IMR-90 (cell line): ENCODE measurements around the gene TBRG4. TPM values are rescaled to one million over a fixed set of nuclear protein-coding genes. Genes with fewer than 3 reads are reported as not detected.

Experiments
- ATAC-seq: fragments of 200-7000 bp; cut with Tn5 transposase; 2 replicates; pipeline ENCODE4 v1.9.1; 2020; ENCODE audit warnings: low read depth, mild to moderate bottlenecking, moderate library complexity
- BruUV-seq: library from RNA; stranded (reverse); fragments of 400-500 nt; replicated peaks from 2 replicates; lab custom pipeline; 2021; lab: Mats Ljungman, UMichigan
- CTCF ChIA-PET: fragments of 300-600 bp; formaldehyde crosslinking; extraction: SDS; loops from one replicate; lab custom pipeline; 2021; ENCODE audit warnings: antibody characterized with exemption; lab: Yijun Ruan, JAX
- POLR2A ChIA-PET: fragments of 300-600 bp; sonication (Branson Sonifier 250); formaldehyde crosslinking; loops from one replicate; lab custom pipeline; 2022; ENCODE audit warnings: antibody characterized with exemption; ENCODE audit not compliant: unreplicated experiment; lab: Charles Lee
- DNase-seq: peaks from one replicate; pipeline ENCODE4 v3.0.0; 2013
- H2AFZ ChIP-seq: replicated peaks from 2 replicates; pipeline ENCODE3; 2013; ENCODE audit warnings: low read length, mild to moderate bottlenecking; ENCODE audit not compliant: poor library complexity
- H2AK5ac ChIP-seq: 2 replicates; pipeline ENCODE4 v1.6.1; 2013; ENCODE audit warnings: low read depth, low read length, inconsistent platforms
- H2AK9ac ChIP-seq: replicated peaks from 2 replicates; pipeline ENCODE3; 2013; ENCODE audit warnings: mild to moderate bottlenecking, low read depth, low read length, moderate library complexity; ENCODE audit not compliant: poor library complexity
- H2BK120ac ChIP-seq: 2 replicates; pipeline ENCODE4 v1.6.1; 2013; ENCODE audit warnings: low read depth, low read length, inconsistent platforms
- H2BK15ac ChIP-seq: 3 replicates; pipeline ENCODE4 v1.6.1; 2013; ENCODE audit warnings: low read depth, low read length, inconsistent platforms
- H2BK20ac ChIP-seq: 2 replicates; pipeline ENCODE4 v1.6.1; 2013; ENCODE audit warnings: low read depth, mild to moderate bottlenecking, inconsistent platforms, low read length, moderate library complexity
- H2BK5ac ChIP-seq: 2 replicates; pipeline ENCODE4 v1.6.1; 2013; ENCODE audit warnings: mild to moderate bottlenecking, low read depth, low read length, inconsistent platforms; ENCODE audit not compliant: poor library complexity, severe bottlenecking
- H3K14ac ChIP-seq: replicated peaks from 2 replicates; pipeline ENCODE4 v1.6.1; 2013; ENCODE audit warnings: low read depth, low read length, inconsistent platforms
- H3K18ac ChIP-seq: 2 replicates; pipeline ENCODE4 v1.6.1; 2013; ENCODE audit warnings: low read depth, low read length, control low read depth
- H3K23ac ChIP-seq: 2 replicates; pipeline ENCODE4 v1.6.1; 2013; ENCODE audit warnings: low read depth, low read length, inconsistent platforms
- H3K27ac ChIP-seq: 2 replicates; pipeline ENCODE4 v1.5.1; 2013; ENCODE audit warnings: mild to moderate bottlenecking, control low read depth, low read length; ENCODE audit not compliant: insufficient read depth
- H3K27me3 ChIP-seq: 2 replicates; pipeline ENCODE4 v1.6.1; 2013; ENCODE audit warnings: low read length; ENCODE audit not compliant: control insufficient read depth, insufficient read depth
- H3K36me3 ChIP-seq: 2 replicates; pipeline ENCODE4 v1.6.1; 2013; ENCODE audit warnings: low read length, mixed read lengths; ENCODE audit not compliant: control insufficient read depth, insufficient read depth
- H3K4ac ChIP-seq: 2 replicates; pipeline ENCODE4 v1.6.1; 2013; ENCODE audit warnings: low read depth, low read length, inconsistent platforms
- H3K4me1 ChIP-seq: 2 replicates; pipeline ENCODE4 v1.6.1; 2013; ENCODE audit warnings: low read length, mixed read lengths; ENCODE audit not compliant: control insufficient read depth, insufficient read depth
- H3K4me2 ChIP-seq: 2 replicates; pipeline ENCODE4 v1.6.1; 2013; ENCODE audit warnings: low read depth, mild to moderate bottlenecking, control low read depth, low read length, moderate library complexity
- H3K4me3 ChIP-seq: 2 replicates; pipeline ENCODE4 v1.5.1; 2013; ENCODE audit warnings: low read depth, mild to moderate bottlenecking, control low read depth, low read length, moderate library complexity; ENCODE audit not compliant: insufficient read depth
- H3K56ac ChIP-seq: 2 replicates; pipeline ENCODE4 v1.6.1; 2013; ENCODE audit warnings: low read length, inconsistent platforms; ENCODE audit not compliant: insufficient read depth; ENCODE audit errors: extremely low read depth
- H3K79me1 ChIP-seq, 2 experiments: 2 replicates each; pipeline ENCODE4 v1.6.1; 2013; ENCODE audit warnings: low read length in 2 of 2, inconsistent platforms in 1 of 2, low read depth in 1 of 2
- H3K9ac ChIP-seq: 2 replicates; pipeline ENCODE4 v1.6.1; 2013; ENCODE audit warnings: low read depth, low read length, control low read depth
- H3K9me1 ChIP-seq: 2 replicates; pipeline ENCODE4 v1.6.1; 2013; ENCODE audit warnings: low read length, inconsistent platforms; ENCODE audit not compliant: insufficient read depth
- H3K9me3 ChIP-seq: 2 replicates; pipeline ENCODE4 v1.6.1; 2013; ENCODE audit warnings: low read length; ENCODE audit not compliant: control insufficient read depth, insufficient read depth
- H4K20me1 ChIP-seq: 2 replicates; pipeline ENCODE4 v1.6.1; 2013; ENCODE audit warnings: low read length, inconsistent platforms; ENCODE audit not compliant: insufficient read depth
- H4K5ac ChIP-seq: 2 replicates; pipeline ENCODE4 v1.6.1; 2013; ENCODE audit warnings: mild to moderate bottlenecking, low read depth, low read length, control low read depth
- H4K8ac ChIP-seq, 2 experiments: 2 replicates each; pipeline ENCODE4 v1.6.1; 2013; ENCODE audit warnings: low read depth in 2 of 2, low read length in 2 of 2, control low read depth in 1 of 2, inconsistent platforms in 1 of 2
- H4K91ac ChIP-seq: 2 replicates; pipeline ENCODE4 v1.6.1; 2013; ENCODE audit warnings: low read depth, low read length, inconsistent platforms; ENCODE audit not compliant: insufficient read depth
- BHLHE40 ChIP-seq: fragments of 150-350 bp; IDR thresholded peaks from 2 replicates; pipeline ENCODE4 v1.6.1; 2016; ENCODE audit warnings: mild to moderate bottlenecking, low read depth, low read length
- CEBPB ChIP-seq: IDR thresholded peaks from 2 replicates; pipeline ENCODE4 v1.6.1; 2012; ENCODE audit warnings: low read depth, low read length, improper control_type of control experiment
- CHD1 ChIP-seq: IDR thresholded peaks from 2 replicates; pipeline ENCODE4 v1.6.1; 2012; ENCODE audit warnings: low read depth, low read length, improper control_type of control experiment
- ELK1 ChIP-seq: fragments of 150-350 bp; IDR thresholded peaks from 2 replicates; pipeline ENCODE4 v1.6.1; 2016; ENCODE audit warnings: low read depth, mild to moderate bottlenecking, low read length, moderate library complexity, borderline replicate concordance
- FOS ChIP-seq: fragments of 150-350 bp; IDR thresholded peaks from 2 replicates; pipeline ENCODE4 v1.6.1; 2016; ENCODE audit warnings: low read depth, low read length
- MAFK ChIP-seq: IDR thresholded peaks from 2 replicates; pipeline ENCODE4 v1.6.1; 2012; ENCODE audit warnings: low read depth, low read length, improper control_type of control experiment
- MXI1 ChIP-seq: IDR thresholded peaks from 2 replicates; pipeline ENCODE4 v1.6.1; 2012; ENCODE audit warnings: low read depth, mild to moderate bottlenecking, low read length, moderate library complexity, borderline replicate concordance
- NFE2L2 ChIP-seq: fragments of 150-350 bp; IDR thresholded peaks from 2 replicates; pipeline ENCODE4 v1.6.1; 2016; ENCODE audit warnings: low read depth, mild to moderate bottlenecking, low read length
- POLR2A ChIP-seq: IDR thresholded peaks from 2 replicates; pipeline ENCODE4 v1.6.1; 2012; ENCODE audit warnings: mild to moderate bottlenecking, low read depth, low read length
- RAD21 ChIP-seq: IDR thresholded peaks from 2 replicates; pipeline ENCODE4 v1.6.1; 2012; ENCODE audit warnings: low read length, improper control_type of control experiment
- RCOR1 ChIP-seq: IDR thresholded peaks from 2 replicates; pipeline ENCODE4 v1.6.1; 2012; ENCODE audit warnings: mild to moderate bottlenecking, low read length, improper control_type of control experiment; ENCODE audit not compliant: insufficient replicate concordance
- RFX5 ChIP-seq: IDR thresholded peaks from 2 replicates; pipeline ENCODE4 v1.8.0; 2012; ENCODE audit warnings: low read depth, mild to moderate bottlenecking, low read length, moderate library complexity
- SMC3 ChIP-seq: fragments of 150-350 bp; IDR thresholded peaks from 2 replicates; pipeline ENCODE4 v1.6.1; 2016; ENCODE audit warnings: low read depth, mild to moderate bottlenecking, antibody characterized with exemption, low read length, moderate library complexity
- WGBS, 2 experiments: methylation state at CpG; one replicate each; pipeline versions ENCODE4 v1.1.5 to v1.1.7; 2013; ENCODE audit warnings: missing lambda C conversion rate in 2 of 2; ENCODE audit not compliant: insufficient read length in 1 of 2; ENCODE audit errors: extremely low coverage in 2 of 2; 5-methylcytosine and 5-hydroxymethylcytosine counted together
- dilution Hi-C: fragments of 300-500 bp; cut with HindIII; formaldehyde crosslinking; loops from one replicate; pipeline ENCODE4 v1.14.3; 2018; ENCODE audit warnings: low sequenced_read_pairs; ENCODE audit not compliant: unreplicated experiment
- in situ Hi-C: fragments of 300-500 bp; cut with MboI; formaldehyde crosslinking; loops from 3 replicates; pipeline ENCODE4 v1.14.3; 2019; ENCODE audit warnings: low sequenced_read_pairs, inconsistent platforms, mixed read lengths
- intact Hi-C: fragments of 100-400 bp; cut with micrococcal nuclease; formaldehyde crosslinking; loops from 2 replicates; pipeline ENCODE4 v1.10.0; 2022
- polyA plus RNA-seq, 3 experiments: library from polyadenylated mRNA; depleted of rRNA; stranded (reverse); fragments of >200 nt; gene quantifications; 2 replicates each; pipeline ENCODE4 v1.2.3, GENCODE V29; 2012; ENCODE audit warnings: low replicate concordance in 1 of 3
- total RNA-seq: library from RNA; depleted of rRNA; stranded (reverse); fragments of >200 nt; gene quantifications from 2 replicates; pipeline ENCODE4 v1.2.3, GENCODE V29; 2012
- TF ChIP-seq, protein P1 (sequence below): fragments of 150-350 bp; IDR thresholded peaks from 2 replicates; pipeline ENCODE4 v1.6.1; 2017; ENCODE audit warnings: mild to moderate bottlenecking, antibody characterized with exemption, low read length, low read depth
- TF ChIP-seq, protein P2 (sequence below): conservative IDR thresholded peaks from 2 replicates; pipeline ENCODE4 v1.5.1; 2012; ENCODE audit warnings: mild to moderate bottlenecking, low read depth, low read length, improper control_type of control experiment

Gene TBRG4
- total and polyA plus RNA-seq, 2 of the 4 experiments (the other 2 are of a cell fraction): 71.6 to 77.6 TPM

GRCh38 chr7:45122975-45123860 lies 11.7 kb upstream of the TBRG4 start:
- POLR2A ChIA-PET: no interaction called here
- Histone ChIP-seq H3K56ac (no peak overlapping the region), H3K4me1 (no peaks in the 10 kb centered on the region), H3K4ac (no peak overlapping the region), H3K4me2 (no peak overlapping the region), H2BK20ac (no peak overlapping the region), H3K9ac (no peak overlapping the region), H3K79me1 (no peaks in the 10 kb centered on the region), H2AK9ac (no peak overlapping the region), H4K91ac (no peak overlapping the region), H2BK120ac (no peak overlapping the region), H4K20me1 (no peaks in the 10 kb centered on the region), H3K4me3 (no peak overlapping the region), H2AFZ (peak overlapping the region; percentile 32), H3K23ac (no peak overlapping the region), H3K14ac (no peak overlapping the region), H4K8ac (no peak overlapping the region), H4K5ac (no peak overlapping the region), H3K27ac (no peak overlapping the region), H2BK5ac (no peak overlapping the region), H3K18ac (no peak overlapping the region), H3K9me1 (no peaks in the 10 kb centered on the region), H3K9me3 (no peaks in the 10 kb centered on the region), H3K36me3 (no peaks in the 10 kb centered on the region), H2AK5ac (no peak overlapping the region), H2BK15ac (no peak overlapping the region), H3K27me3 (peaks cover 15% of the 10 kb centered on the region)
- CTCF ChIA-PET: no interaction called here
- no TSS peak for BruUV-seq
- dilution Hi-C loops (no loop called here), intact Hi-C loops (no loop called here), in situ Hi-C loops (no loop called here)
- 78% methylated on average over 7 of the region's 16 CpGs; no CpG with 5 or more reads in 1 of the 2 experiments for WGBS, 2 experiments
- DNase-seq: no peak
- no peak for ATAC-seq
- TF ChIP-seq MAFK: no peak
- TF ChIP-seq, protein P1, sequence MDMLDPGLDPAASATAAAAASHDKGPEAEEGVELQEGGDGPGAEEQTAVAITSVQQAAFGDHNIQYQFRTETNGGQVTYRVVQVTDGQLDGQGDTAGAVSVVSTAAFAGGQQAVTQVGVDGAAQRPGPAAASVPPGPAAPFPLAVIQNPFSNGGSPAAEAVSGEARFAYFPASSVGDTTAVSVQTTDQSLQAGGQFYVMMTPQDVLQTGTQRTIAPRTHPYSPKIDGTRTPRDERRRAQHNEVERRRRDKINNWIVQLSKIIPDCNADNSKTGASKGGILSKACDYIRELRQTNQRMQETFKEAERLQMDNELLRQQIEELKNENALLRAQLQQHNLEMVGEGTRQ: no peak
- no peak for TF ChIP-seq NFE2L2
- TF ChIP-seq, protein P2, sequence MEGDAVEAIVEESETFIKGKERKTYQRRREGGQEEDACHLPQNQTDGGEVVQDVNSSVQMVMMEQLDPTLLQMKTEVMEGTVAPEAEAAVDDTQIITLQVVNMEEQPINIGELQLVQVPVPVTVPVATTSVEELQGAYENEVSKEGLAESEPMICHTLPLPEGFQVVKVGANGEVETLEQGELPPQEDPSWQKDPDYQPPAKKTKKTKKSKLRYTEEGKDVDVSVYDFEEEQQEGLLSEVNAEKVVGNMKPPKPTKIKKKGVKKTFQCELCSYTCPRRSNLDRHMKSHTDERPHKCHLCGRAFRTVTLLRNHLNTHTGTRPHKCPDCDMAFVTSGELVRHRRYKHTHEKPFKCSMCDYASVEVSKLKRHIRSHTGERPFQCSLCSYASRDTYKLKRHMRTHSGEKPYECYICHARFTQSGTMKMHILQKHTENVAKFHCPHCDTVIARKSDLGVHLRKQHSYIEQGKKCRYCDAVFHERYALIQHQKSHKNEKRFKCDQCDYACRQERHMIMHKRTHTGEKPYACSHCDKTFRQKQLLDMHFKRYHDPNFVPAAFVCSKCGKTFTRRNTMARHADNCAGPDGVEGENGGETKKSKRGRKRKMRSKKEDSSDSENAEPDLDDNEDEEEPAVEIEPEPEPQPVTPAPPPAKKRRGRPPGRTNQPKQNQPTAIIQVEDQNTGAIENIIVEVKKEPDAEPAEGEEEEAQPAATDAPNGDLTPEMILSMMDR: no peak
- no peak for TF ChIP-seq RAD21
- TF ChIP-seq CEBPB: no peak
- TF ChIP-seq CHD1: no peak
- no peak for TF ChIP-seq MXI1
- no peak for TF ChIP-seq RCOR1
- TF ChIP-seq POLR2A: no peak
- no peak for TF ChIP-seq FOS
- no peak for TF ChIP-seq ELK1
- TF ChIP-seq BHLHE40: no peak
- no peak for TF ChIP-seq SMC3
- TF ChIP-seq RFX5: no peak
